ENCODE measurements around the gene FGF6.

DNA sequence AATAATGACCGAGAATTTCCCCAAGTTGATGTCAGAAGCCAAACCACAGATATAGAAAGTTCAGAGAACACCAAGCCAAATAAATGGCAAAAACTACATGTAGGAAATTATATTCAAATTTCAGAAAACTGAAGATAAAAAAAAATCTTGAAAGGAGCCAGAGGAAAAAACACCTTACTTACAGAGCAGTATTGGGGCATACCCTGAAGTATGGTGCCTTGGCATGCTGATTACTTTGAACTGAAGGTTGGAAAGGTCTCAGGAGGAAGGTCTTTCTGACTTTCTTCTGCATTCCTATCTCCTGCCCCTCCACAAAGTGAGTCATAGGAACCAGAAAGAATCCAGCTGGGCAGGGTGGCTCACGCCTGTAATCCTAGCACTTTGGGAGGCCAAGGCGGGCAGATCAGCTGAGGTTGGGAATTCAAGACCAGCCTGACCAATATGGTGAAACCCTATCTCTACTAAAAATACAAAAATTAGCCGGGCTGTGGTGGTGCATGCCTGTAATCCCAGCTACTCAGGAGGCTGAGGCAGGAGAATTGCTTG is 8.8 kb upstream of the FGF6 start:
- TF ChIP-seq, protein P1, sequence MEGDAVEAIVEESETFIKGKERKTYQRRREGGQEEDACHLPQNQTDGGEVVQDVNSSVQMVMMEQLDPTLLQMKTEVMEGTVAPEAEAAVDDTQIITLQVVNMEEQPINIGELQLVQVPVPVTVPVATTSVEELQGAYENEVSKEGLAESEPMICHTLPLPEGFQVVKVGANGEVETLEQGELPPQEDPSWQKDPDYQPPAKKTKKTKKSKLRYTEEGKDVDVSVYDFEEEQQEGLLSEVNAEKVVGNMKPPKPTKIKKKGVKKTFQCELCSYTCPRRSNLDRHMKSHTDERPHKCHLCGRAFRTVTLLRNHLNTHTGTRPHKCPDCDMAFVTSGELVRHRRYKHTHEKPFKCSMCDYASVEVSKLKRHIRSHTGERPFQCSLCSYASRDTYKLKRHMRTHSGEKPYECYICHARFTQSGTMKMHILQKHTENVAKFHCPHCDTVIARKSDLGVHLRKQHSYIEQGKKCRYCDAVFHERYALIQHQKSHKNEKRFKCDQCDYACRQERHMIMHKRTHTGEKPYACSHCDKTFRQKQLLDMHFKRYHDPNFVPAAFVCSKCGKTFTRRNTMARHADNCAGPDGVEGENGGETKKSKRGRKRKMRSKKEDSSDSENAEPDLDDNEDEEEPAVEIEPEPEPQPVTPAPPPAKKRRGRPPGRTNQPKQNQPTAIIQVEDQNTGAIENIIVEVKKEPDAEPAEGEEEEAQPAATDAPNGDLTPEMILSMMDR (IDR thresholded peaks at IDR 0.05), result no peak
- TF ChIP-seq POLR2A (IDR thresholded peaks at IDR 0.05), result no peak

All from esophagus squamous epithelium (tissue), 4 donors.